Naive B cell (primary cell): Measurements from ENCODE around the gene ARHGEF7. TPM values are rescaled to one million over a fixed set of nuclear protein-coding genes. Genes with fewer than 3 reads are reported as not detected.
A peak's percentile ranks its signal among the peaks of the same experiment; 100 is the strongest.
"Not testable (repeated sequence)": the region's sequence is repeated elsewhere in the genome, so short reads cannot be mapped to it uniquely, and the experiment has no call there.

Source experiments
- ATAC-seq, 2 donors: fragments of 150-1000 bp; cut with Tn5 transposase; 2 replicates each; pipeline ENCODE4 v1.10.0; 2021; ENCODE audit warnings: low read depth in 2 of 2, mild to moderate bottlenecking in 2 of 2, moderate library complexity in 2 of 2
- DNase-seq: peaks from one replicate; pipeline ENCODE4 v3.0.0; 2022
- H3K27ac Mint-ChIP-seq, 6 donors: one replicate each; pipeline ENCODE4 v1.8.0; 2020 to 2022; ENCODE audit warnings: mild to moderate bottlenecking in 6 of 6, mixed read lengths in 6 of 6, moderate library complexity in 5 of 6, inconsistent platforms in 2 of 6
- H3K27me3 Mint-ChIP-seq, 3 donors: one replicate each; pipeline ENCODE4 v1.8.0; 2021 to 2022; ENCODE audit warnings: mixed read lengths in 3 of 3, mild to moderate bottlenecking in 1 of 3
- H3K36me3 Mint-ChIP-seq, 2 donors: one replicate each; pipeline ENCODE4 v1.8.0; 2020 to 2022; ENCODE audit warnings: mixed read lengths in 2 of 2, inconsistent platforms in 1 of 2, mild to moderate bottlenecking in 1 of 2
- H3K4me1 Mint-ChIP-seq, 3 donors: one replicate each; pipeline ENCODE4 v1.8.0; 2020 to 2022; ENCODE audit warnings: mixed read lengths in 3 of 3, inconsistent platforms in 1 of 3, mild to moderate bottlenecking in 1 of 3, moderate library complexity in 1 of 3
- H3K4me3 Mint-ChIP-seq, 8 donors: one replicate each; pipeline ENCODE4 v1.8.0; 2020 to 2022; ENCODE audit warnings: mild to moderate bottlenecking in 8 of 8, mixed read lengths in 8 of 8, moderate library complexity in 8 of 8, inconsistent platforms in 2 of 8
- H3K9me3 Mint-ChIP-seq, 7 donors: one replicate each; pipeline ENCODE4 v1.8.0; 2020 to 2022; ENCODE audit warnings: mixed read lengths in 7 of 7, mild to moderate bottlenecking in 5 of 7, inconsistent platforms in 2 of 7, moderate library complexity in 1 of 7
- polyA plus RNA-seq, 6 donors: library from polyadenylated mRNA; unstranded; fragments of 300-500 nt; fragmentation: Illumina TruSeq; gene quantifications; one replicate each; pipeline ENCODE4 v1.2.3, GENCODE V29; 2021; ENCODE audit warnings: low read depth in 6 of 6

ARHGEF7 gene
- polyA plus RNA-seq, 6 donors from 2014 or later, result 9.1 to 26.9 (median 17.5) TPM

DNA sequence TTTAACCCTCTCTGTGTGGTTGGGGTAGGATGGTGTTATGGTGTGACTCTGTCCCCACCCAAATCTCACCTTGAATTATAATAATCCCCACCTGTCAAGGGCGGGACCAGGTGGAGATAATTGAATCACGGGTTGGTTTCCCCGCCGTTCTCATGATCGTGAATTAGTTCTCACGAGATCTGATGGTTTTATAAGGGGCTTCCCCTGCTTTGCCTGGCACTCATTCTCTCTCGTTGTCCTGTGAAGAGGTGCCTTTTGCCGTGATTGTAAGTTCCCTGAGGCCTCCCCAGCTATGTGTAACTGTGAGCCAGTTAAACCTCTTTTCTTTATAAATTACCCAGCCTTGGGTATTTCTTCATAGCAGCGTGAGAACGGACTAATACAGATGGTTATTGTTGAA is 68.8 kb downstream of the ARHGEF7 start:
- ATAC-seq (peak; percentile 16 to 18), DNase-seq (peak; percentile 49)
- H3K4me3 Mint-ChIP-seq, result peak overlapping the region; percentile 72 to 97 (median 92)
- no peaks in the 10 kb centered on the region for H3K36me3 Mint-ChIP-seq
- H3K27me3 Mint-ChIP-seq, result no peaks in the 10 kb centered on the region
- peak overlapping the region; percentile 94 to 99 (median 99) for H3K27ac Mint-ChIP-seq
- H3K4me1 Mint-ChIP-seq, result peaks cover 93 to 99% (median 94%) of the 10 kb centered on the region in 3 donors
- no peaks in the 10 kb centered on the region for H3K9me3 Mint-ChIP-seq

DNA sequence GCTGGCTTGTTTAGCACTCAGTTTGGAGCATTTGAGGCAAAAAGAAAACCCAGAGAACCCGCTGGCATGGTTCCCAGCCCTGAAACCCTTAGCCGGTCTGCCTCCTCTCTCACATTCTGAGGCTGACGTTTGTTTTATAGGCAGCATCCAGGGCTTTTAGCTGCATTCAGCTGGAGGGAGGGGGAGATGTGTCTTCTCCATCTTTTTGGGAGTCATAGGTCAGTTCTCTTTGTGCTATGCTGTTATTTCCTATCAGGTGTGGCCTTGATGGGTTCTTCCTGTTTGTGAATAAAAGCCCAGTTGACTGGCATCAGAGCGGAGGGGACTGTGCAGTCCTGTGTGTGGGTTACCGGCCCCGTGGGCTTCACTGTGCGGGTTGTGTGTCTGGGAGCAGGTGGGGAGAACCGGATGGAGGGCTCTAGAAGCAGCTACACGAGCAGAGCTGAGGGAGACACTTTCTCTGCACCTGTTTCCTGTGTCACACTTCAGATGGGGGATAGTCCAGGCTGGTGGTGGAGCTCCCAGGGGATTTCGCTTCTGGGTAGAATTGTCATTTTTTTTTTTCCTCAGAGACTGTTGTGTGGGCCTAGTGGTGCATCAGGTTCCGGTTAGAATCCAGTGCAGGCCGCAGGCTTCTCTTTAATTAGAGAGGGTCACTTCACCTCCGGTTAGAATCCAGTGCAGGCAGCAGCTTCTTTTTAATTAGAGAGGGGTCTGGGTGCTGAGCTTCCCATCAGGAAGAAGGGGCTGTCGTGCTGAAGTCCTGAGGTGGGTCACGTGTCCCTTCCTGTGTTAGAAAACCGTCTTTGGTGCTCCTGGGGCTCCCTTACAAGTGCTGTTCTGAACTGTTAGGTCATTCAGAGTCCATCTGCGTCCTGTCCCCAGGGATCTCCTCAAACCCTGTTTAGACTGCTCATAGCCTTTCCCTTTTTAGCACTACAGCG is 69.6 kb downstream of the ARHGEF7 start:
- peak; percentile 94 for DNase-seq
- Mint-ChIP-seq H3K27me3 (no peaks in the 10 kb centered on the region), H3K36me3 (no peaks in the 10 kb centered on the region), H3K4me1 (peaks cover 93 to 99% (median 96%) of the 10 kb centered on the region in 3 donors), H3K9me3 (no peaks in the 10 kb centered on the region), H3K4me3 (peak overlapping the region; percentile 72 to 97 (median 92)), H3K27ac (peak overlapping the region; percentile 94 to 99 (median 99))
- peak; percentile 89 to 94 for ATAC-seq

DNA sequence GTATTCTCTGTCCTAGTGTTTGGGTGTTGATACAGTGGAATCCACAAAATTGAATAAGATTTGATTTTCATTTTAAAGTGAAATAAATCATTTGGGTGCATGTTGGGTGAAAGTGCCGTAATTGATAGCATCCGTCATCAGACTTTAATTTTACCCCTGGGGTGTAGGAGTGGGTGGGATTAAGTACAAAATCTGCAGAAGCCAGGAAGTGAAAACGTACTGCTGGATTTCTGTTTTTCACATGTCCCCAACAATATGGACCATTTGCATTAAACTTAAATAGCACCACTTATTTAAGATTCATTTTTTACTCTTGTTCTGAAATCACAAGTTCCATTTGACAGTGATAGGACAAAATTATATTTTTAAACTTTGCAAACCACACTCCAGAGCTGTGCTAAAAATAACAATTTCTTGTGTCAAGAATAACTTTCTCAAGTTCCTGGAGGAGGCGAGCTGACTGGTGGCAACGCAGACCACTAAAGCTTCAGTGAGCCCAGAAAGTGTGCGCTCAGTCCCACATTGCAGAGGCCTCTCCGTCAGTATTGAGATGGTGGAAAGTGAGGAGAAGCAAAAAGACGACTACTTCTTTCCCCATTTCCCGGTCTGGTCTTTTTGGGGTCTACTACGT is 71.3 kb downstream of the ARHGEF7 start:
- H3K4me1 Mint-ChIP-seq, result peaks cover 95 to 99% (median 96%) of the 10 kb centered on the region in 3 donors
- H3K36me3 Mint-ChIP-seq, result no peaks in the 10 kb centered on the region
- peak overlapping the region; percentile 94 to 99 (median 99) for H3K27ac Mint-ChIP-seq
- H3K9me3 Mint-ChIP-seq, result peaks cover 0 to 2% (median 0%) of the 10 kb centered on the region in 7 donors
- no peaks in the 10 kb centered on the region for H3K27me3 Mint-ChIP-seq
- no peak for DNase-seq
- no peak for ATAC-seq
- peak overlapping the region; percentile 72 to 97 (median 92) for H3K4me3 Mint-ChIP-seq

DNA sequence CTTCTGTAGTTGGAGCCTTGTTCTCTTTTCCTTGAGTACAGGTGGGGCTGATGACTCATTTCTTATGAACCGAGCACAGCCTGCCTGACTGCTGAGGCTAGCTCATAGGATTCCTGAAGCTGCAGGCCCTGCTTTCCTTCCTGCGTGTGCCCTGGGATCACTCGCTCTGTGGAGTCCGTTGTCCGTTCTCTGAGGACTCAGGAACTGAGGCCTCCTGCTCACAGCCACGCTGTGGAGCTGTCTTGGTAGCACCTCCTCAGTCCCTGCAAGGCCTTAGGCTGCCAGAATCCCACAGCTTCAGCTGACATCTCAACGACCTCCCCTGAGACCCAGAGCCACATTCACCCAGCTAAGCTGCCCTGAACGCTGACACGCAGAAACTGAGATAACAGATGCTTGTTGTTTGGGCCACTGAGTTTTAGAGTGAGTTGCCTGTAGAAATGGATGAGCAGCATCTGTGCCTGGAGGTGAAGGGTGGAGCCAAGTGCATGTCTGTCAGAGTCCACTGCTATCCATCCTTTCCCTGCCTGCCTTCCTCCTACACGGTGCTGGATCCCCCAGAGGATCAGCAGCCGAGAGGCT is 72.9 kb downstream of the ARHGEF7 start:
- Mint-ChIP-seq H3K36me3 (no peaks in the 10 kb centered on the region), H3K4me3 (peak overlapping the region; percentile 72 to 97 (median 90)), H3K27me3 (no peaks in the 10 kb centered on the region), H3K4me1 (peaks cover 87 to 99% (median 96%) of the 10 kb centered on the region in 3 donors), H3K9me3 (peaks cover 0 to 2% (median 0%) of the 10 kb centered on the region in 7 donors), H3K27ac (peak overlapping the region in 5 of 6 donors; percentile 89 to 99 (median 97))
- ATAC-seq, result no peak
- no peak for DNase-seq

DNA sequence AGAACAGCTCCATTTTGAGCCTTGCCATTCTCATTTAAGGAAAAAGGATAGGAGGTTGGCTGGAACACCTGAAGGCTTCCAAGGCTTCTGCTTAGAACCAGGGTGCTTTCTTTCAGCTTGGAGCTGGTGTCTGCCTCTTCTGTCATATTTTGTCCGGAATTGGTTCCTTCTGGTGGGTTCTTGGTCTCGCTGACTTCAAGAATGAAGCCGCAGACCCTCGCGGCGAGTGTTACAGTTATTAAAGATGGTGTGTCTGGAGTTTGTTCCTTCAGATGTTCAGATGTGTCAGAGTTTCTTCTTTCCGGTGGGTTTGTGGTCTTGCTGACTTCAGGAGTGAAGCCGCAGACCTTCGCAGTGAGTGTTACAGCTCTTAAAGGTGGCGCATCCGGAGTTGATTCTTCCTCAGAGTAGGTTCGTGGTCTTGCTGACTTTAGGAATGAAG is 74.0 kb downstream of the ARHGEF7 start:
- not testable (repeated sequence) for DNase-seq, H3K36me3 Mint-ChIP-seq

DNA sequence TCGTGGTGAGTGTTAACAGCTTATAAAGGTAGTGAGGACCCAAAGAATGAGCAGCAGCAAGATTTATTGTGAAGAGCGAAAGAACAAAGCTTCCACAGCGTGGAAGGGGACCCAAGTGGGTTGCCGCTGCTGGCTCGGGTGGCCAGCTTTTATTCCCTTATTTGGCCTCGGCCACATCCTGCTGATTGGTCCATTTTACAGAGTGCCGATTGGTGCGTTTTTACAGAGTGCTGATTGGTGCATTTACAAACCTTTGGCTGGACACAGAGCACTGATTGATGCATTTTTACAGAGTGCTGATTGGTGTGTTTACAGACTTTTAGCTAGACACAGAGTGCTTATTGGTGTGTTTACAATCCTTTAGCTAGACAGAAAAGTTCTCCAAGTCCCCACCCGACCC is 74.4 kb downstream of the ARHGEF7 start:
- ATAC-seq, H3K9me3 Mint-ChIP-seq, DNase-seq, H3K36me3 Mint-ChIP-seq, H3K27me3 Mint-ChIP-seq: not testable (repeated sequence)
- peaks cover 84 to 99% (median 98%) of the 10 kb centered on the region in 3 donors for H3K4me1 Mint-ChIP-seq
- peak overlapping the region in 5 of 6 donors; percentile 12 to 99 (median 88) for H3K27ac Mint-ChIP-seq
- H3K4me3 Mint-ChIP-seq, result peak overlapping the region; percentile 2 to 97 (median 88)

More for the DNA sequence above, 74.0 kb downstream of the ARHGEF7 start:
- H3K27ac Mint-ChIP-seq, result peak overlapping the region in 5 of 6 donors; percentile 12 to 99 (median 88)
- not testable (repeated sequence) for ATAC-seq, H3K27me3 Mint-ChIP-seq, H3K9me3 Mint-ChIP-seq
- H3K4me3 Mint-ChIP-seq, result peak overlapping the region; percentile 17 to 97 (median 88)
- peaks cover 87 to 99% (median 98%) of the 10 kb centered on the region in 3 donors for H3K4me1 Mint-ChIP-seq

DNA sequence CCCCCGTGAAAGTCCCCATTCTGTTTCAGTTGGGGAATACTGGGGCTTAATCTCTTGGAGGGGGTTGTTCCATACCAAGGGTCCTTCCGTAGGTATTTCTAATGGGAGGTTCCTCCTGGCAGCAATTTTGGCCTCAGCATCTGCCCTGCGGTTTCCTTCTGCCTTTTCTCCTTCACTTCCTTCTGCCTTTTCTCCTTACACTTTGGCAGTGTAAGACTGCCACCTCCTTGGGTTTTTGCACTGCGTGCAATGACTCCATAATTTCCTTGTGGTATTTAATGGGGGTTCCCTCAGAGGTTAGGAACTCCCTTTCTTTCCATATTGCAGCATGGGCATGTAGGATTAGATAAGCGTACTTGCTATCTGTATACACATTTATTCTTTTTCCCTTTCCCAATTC is 78.1 kb downstream of the ARHGEF7 start:
- H3K27me3 Mint-ChIP-seq, DNase-seq, H3K9me3 Mint-ChIP-seq, H3K36me3 Mint-ChIP-seq: not testable (repeated sequence)
- peak overlapping the region in 2 of 6 donors; percentile 48 to 84 for H3K27ac Mint-ChIP-seq
- peak overlapping the region in 3 of 8 donors; percentile 12 to 76 (median 75) for H3K4me3 Mint-ChIP-seq
- peaks cover 60 to 89% (median 88%) of the 10 kb centered on the region in 3 donors for H3K4me1 Mint-ChIP-seq
- peak in 1 of 2 donors; percentile 21 for ATAC-seq

DNA sequence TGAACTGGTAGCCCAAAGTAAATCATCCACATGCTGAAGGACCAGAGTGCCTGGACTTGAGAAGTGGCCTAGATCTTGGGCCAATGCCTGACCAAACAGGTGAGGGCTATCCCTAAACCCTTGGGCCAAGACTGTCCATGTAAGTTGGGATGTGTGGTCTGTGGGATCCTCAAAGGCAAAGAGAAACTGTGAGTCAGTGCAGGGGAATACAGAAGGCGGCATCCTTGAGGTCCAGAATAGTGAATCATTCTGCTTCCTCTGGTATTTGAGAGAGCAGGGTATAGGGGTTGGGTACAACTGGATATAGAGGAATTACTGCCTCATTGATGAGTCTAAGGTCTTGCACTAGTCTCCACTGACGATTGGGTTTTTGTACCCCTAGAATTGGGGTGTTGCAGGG is 79.5 kb downstream of the ARHGEF7 start:
- H3K27ac Mint-ChIP-seq, result peak overlapping the region in 1 of 6 donors; percentile 53
- not testable (repeated sequence) for H3K9me3 Mint-ChIP-seq, H3K4me3 Mint-ChIP-seq, ATAC-seq, DNase-seq, H3K27me3 Mint-ChIP-seq
- peaks cover 8 to 14% of the 10 kb centered on the region in 2 donors for H3K36me3 Mint-ChIP-seq
- H3K4me1 Mint-ChIP-seq, result peaks cover 53 to 88% (median 84%) of the 10 kb centered on the region in 3 donors

DNA sequence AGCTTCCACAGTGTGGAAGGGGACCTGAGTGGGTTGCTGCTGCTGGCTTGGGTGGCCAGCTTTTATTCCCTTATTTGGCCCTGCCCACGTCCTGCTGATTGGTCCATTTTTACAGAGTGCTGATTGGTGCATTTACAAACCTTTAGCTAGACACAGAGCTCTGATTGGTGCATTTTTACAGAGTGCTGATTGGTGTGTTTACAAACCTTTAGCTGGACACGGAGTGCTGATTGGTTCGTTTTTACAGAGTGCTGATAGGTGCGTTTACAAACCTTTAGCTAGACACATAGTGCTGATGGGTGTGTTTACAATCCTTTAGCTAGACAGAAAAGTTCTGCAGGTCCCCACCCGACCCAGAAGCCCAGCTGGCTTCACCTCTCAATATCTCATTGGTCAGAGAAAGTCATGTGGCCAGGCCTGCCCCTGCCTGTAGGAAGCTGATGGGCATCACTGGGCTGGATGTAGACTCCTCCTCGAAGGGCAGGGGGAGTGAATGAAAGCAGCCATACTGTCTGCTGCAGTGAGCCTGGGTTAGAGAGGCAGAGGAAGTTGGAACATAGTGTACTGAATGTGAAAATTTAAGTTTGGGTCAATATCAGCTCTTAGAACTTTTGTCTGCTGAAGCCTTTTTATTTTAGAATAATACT is 83.7 kb downstream of the ARHGEF7 start:
- not testable (repeated sequence) for ATAC-seq, DNase-seq, H3K9me3 Mint-ChIP-seq, H3K27me3 Mint-ChIP-seq
- Mint-ChIP-seq H3K36me3 (peaks cover 14 to 18% of the 10 kb centered on the region in 2 donors), H3K4me3 (peak overlapping the region in 3 of 8 donors; percentile 25 to 69 (median 59)), H3K4me1 (peaks cover 58 to 88% (median 82%) of the 10 kb centered on the region in 3 donors), H3K27ac (peak overlapping the region in 4 of 6 donors; percentile 60 to 85 (median 72))

DNA sequence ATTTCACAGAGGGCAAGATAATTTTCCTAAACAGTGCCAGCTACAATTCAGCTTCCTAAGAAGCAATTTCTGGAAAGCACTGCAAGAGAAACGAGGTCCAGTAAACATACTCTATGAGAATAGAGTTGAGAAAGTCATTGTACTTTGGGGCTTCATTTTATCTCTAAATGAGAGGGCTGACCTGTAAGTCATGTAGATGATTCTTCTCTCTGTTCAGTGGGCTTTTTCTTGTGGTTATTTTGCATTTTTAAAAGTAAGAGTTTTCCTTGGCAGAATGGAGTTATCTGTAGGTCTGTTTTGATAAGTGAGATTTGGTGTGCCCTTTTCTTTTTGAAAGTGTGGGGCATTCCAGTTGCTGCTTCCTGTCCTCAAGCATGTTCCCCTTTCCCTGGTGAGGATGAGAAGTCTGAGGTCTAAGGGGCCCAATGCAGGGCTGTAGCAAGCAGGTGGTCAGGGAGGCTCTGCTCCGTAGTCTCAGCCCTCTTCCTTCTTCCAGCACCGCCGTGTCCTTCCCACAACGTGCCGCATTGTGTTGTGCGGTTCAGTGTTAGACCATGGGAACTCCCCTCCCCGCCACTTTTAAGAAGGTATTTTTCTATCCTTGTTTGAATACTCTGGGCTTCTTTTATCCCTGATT is 86.3 kb downstream of the ARHGEF7 start:
- peak overlapping the region; percentile 84 to 95 (median 89) for H3K27ac Mint-ChIP-seq
- DNase-seq, result no peak
- H3K4me1 Mint-ChIP-seq, result peaks cover 68 to 92% (median 89%) of the 10 kb centered on the region in 3 donors
- H3K27me3 Mint-ChIP-seq, result no peaks in the 10 kb centered on the region
- peaks cover 0 to 2% (median 0%) of the 10 kb centered on the region in 7 donors for H3K9me3 Mint-ChIP-seq
- H3K4me3 Mint-ChIP-seq, result peak overlapping the region; percentile 18 to 88 (median 68)
- peaks cover 18 to 23% of the 10 kb centered on the region in 2 donors for H3K36me3 Mint-ChIP-seq
- peak; percentile 22 to 30 for ATAC-seq

DNA sequence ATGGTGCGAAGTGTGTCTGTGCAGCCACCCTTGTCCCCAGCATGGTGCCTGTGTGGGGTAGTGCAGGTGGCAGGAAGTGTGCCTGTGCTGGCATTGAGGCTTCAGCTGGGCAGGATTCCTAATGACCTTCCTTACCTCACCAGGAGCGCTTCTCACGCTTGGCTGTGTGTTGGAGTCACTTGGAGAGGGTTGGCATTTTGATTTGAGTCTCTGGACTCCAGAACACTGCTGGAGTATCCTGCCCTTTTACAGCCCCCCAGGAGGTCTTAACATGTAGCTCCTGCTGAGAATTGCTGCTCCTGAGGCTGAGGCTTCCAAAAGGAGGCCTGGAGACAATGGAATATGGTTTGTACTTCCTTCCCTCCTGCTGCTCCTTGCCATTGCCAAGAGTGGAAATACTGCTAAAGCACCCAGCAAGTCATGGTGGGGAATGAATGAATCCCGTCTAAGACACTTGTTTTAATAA is 87.1 kb downstream of the ARHGEF7 start:
- ATAC-seq, result peak; percentile 13 to 43
- Mint-ChIP-seq H3K27me3 (no peaks in the 10 kb centered on the region), H3K4me1 (peaks cover 68 to 88% (median 81%) of the 10 kb centered on the region in 3 donors), H3K9me3 (peaks cover 0 to 2% (median 0%) of the 10 kb centered on the region in 7 donors), H3K4me3 (peak overlapping the region; percentile 30 to 88 (median 68)), H3K36me3 (peaks cover 18 to 19% of the 10 kb centered on the region in 2 donors), H3K27ac (peak overlapping the region; percentile 39 to 95 (median 86))
- DNase-seq, result no peak

DNA sequence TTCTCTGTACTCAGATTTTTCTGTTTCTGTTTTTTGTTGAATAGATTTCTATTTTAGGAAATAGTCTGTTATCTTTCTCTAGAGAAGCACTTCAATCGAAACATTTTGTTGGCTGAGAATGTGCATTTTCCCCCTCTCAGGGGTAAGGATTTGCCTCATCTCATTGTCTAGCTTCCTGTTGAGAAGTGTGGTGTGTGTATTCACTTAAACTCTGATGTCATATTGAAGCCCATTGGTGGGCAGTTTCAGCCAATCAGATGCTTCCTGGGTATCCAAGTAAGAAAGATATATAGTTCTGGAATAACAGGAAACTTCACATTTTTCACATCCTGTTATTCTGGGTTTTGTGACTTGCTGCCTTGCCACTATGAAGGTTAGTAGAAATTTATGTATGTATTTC is 87.6 kb downstream of the ARHGEF7 start:
- peaks cover 0 to 2% (median 0%) of the 10 kb centered on the region in 7 donors for H3K9me3 Mint-ChIP-seq
- peak; percentile 65 to 70 for ATAC-seq
- H3K36me3 Mint-ChIP-seq, result peaks cover 12 to 14% of the 10 kb centered on the region in 2 donors
- H3K27me3 Mint-ChIP-seq, result no peaks in the 10 kb centered on the region
- peaks cover 62 to 88% (median 76%) of the 10 kb centered on the region in 3 donors for H3K4me1 Mint-ChIP-seq
- peak overlapping the region; percentile 7 to 84 (median 60) for H3K4me3 Mint-ChIP-seq
- peak overlapping the region; percentile 39 to 95 (median 82) for H3K27ac Mint-ChIP-seq
- peak; percentile 39 for DNase-seq
